K562 (cell line): ENCODE data around the gene GSDME. TPM values are rescaled to one million over a fixed set of nuclear protein-coding genes. Genes with fewer than 3 reads are reported as not detected.

ENCODE experiments used
- ATAC-seq: fragments of 200-7000 bp; cut with Tn5 transposase; 3 replicates; pipeline ENCODE4 v1.9.1; 2020; ENCODE audit warnings: moderate library complexity
- BruUV-seq: library from RNA; stranded (reverse); fragments of 400-500 nt; replicated peaks from 2 replicates; lab custom pipeline; 2021; lab: Mats Ljungman, UMichigan
- CTCF ChIA-PET: fragments of 300-600 bp; formaldehyde crosslinking; extraction: SDS; loops from one replicate; lab custom pipeline; 2021; ENCODE audit warnings: low intra/inter-chr PET ratio; lab: Yijun Ruan, JAX
- POLR2A ChIA-PET: fragments of 300-600, 350-650 bp; sonication (Branson Sonifier 250); formaldehyde crosslinking; extraction: SDS; loops from one replicate; lab custom pipeline; 2021; ENCODE audit warnings: antibody characterized with exemption, inconsistent platforms; lab: Yijun Ruan, JAX
- DNase-seq, 4 experiments: peaks; one replicate each; pipeline versions ENCODE4 v3.0.0 to v3.0.0-alpha.2; 2011 to 2018; ENCODE audit warnings: low spot score in 3 of 4, mixed read lengths in 3 of 4; ENCODE audit errors: extremely low read depth in 1 of 4
- FAIRE-seq: peaks from 2 replicates; lab custom pipeline; 2011; peaks lifted over from hg19 to GRCh38; lab: Jason Lieb, UNC
- H2AFZ ChIP-seq: 2 replicates; pipeline ENCODE4 v1.6.0; 2011; ENCODE audit warnings: low read depth, low read length, control low read depth, inconsistent platforms
- H3K27ac ChIP-seq: fragments of 200-600 bp; 3 replicates; pipeline ENCODE4 v1.8.0; 2011; ENCODE audit warnings: low read depth, mild to moderate bottlenecking, control low read depth, inconsistent platforms, low read length, moderate library complexity, mixed read lengths; ENCODE audit errors: extremely low read depth
- H3K27me3 ChIP-seq, 2 experiments: fragments of 300-600 bp in 1 of 2; 2 replicates in 1 of 2; 3 replicates in 1 of 2; pipeline versions ENCODE4 v1.6.0 to v1.8.0; 2011; ENCODE audit warnings: inconsistent platforms in 2 of 2, low read length in 2 of 2, mild to moderate bottlenecking in 1 of 2, mixed read lengths in 1 of 2, moderate library complexity in 1 of 2; ENCODE audit not compliant: control insufficient read depth in 2 of 2, insufficient read depth in 2 of 2
- H3K36me3 ChIP-seq: fragments of 300-600 bp; 3 replicates; pipeline ENCODE4 v1.8.0; 2011; ENCODE audit warnings: mild to moderate bottlenecking, low read length, inconsistent platforms; ENCODE audit not compliant: control insufficient read depth, insufficient read depth
- H3K4me1 ChIP-seq, 2 experiments: fragments of 200-600 bp in 1 of 2; replicated peaks in 1 of 2; 2 replicates in 1 of 2; 3 replicates in 1 of 2; pipeline versions ENCODE4 v1.5.1 to v1.8.0; 2011; ENCODE audit warnings: inconsistent platforms in 2 of 2, low read length in 2 of 2, mild to moderate bottlenecking in 1 of 2, mixed read lengths in 1 of 2, moderate library complexity in 1 of 2; ENCODE audit not compliant: control insufficient read depth in 2 of 2, insufficient read depth in 2 of 2
- H3K4me2 ChIP-seq: 2 replicates; pipeline ENCODE4 v1.6.1; 2011; ENCODE audit warnings: low read length, control low read depth, inconsistent platforms, mixed read lengths; ENCODE audit not compliant: insufficient read depth
- H3K4me3 ChIP-seq: fragments of 200-600 bp; sonication (generic), shearing (Covaris generic); 2 replicates; pipeline ENCODE4 v1.5.1; 2016; ENCODE audit warnings: control low read depth, inconsistent platforms
- H3K79me2 ChIP-seq: fragments of 200-600 bp; 3 replicates; pipeline ENCODE4 v1.8.0; 2011; ENCODE audit warnings: low read length, inconsistent platforms; ENCODE audit not compliant: control insufficient read depth, insufficient read depth
- H3K9ac ChIP-seq, 2 experiments: 2 replicates each; pipeline versions ENCODE4 v1.6.0 to v1.6.1; 2011; ENCODE audit warnings: low read depth in 2 of 2, low read length in 2 of 2, control low read depth in 1 of 2, inconsistent platforms in 1 of 2, mild to moderate bottlenecking in 1 of 2, mixed read lengths in 1 of 2; ENCODE audit not compliant: insufficient read depth in 1 of 2
- H3K9me1 ChIP-seq: one replicate; pipeline ENCODE4 v1.6.0; 2011; ENCODE audit warnings: inconsistent platforms, mild to moderate bottlenecking, low read length, moderate library complexity; ENCODE audit not compliant: control insufficient read depth, insufficient read depth
- H3K9me3 ChIP-seq: replicated peaks from 2 replicates; pipeline ENCODE4 v1.5.1; 2011; ENCODE audit warnings: low read depth, low read length, inconsistent platforms; ENCODE audit not compliant: control insufficient read depth, insufficient read depth
- H4K20me1 ChIP-seq: replicated peaks from 2 replicates; pipeline ENCODE4 v1.6.1; 2011; ENCODE audit warnings: low read length, inconsistent platforms, mixed read lengths; ENCODE audit not compliant: control insufficient read depth, insufficient read depth
- SMARCC2 ChIP-seq: fragments of 450-650 bp; IDR thresholded peaks from 2 replicates; pipeline ENCODE4 v1.6.1; 2017; ENCODE audit warnings: antibody characterized with exemption, moderate library complexity, mild to moderate bottlenecking, low read depth
- SNIP1 ChIP-seq: fragments of 450-650 bp; IDR thresholded peaks from 2 replicates; pipeline ENCODE4 v1.7.1; 2017; ENCODE audit warnings: low read depth, mild to moderate bottlenecking
- U2AF1 ChIP-seq: fragments of 200-400 bp; formaldehyde crosslinking; optimal IDR thresholded peaks from 2 replicates; pipeline ENCODE3; 2017; ENCODE audit warnings: mild to moderate bottlenecking, low read depth, low read length, moderate library complexity
- ZNF12 ChIP-seq: sonication (generic); formaldehyde crosslinking; IDR thresholded peaks from 2 replicates; pipeline ENCODE4 v1.4.0; 2020; ENCODE audit warnings: mild to moderate bottlenecking, missing genetic modification reagents
- ZNF75A ChIP-seq: fragments of 450-650 bp; formaldehyde crosslinking; IDR thresholded peaks from 2 replicates; pipeline ENCODE4 v1.4.0; 2020; ENCODE audit warnings: mild to moderate bottlenecking
- WGBS: fragments of 100-300 bp; shearing (Covaris generic); methylation state at CpG from one replicate; pipeline ENCODE4 v1.1.6; 2016; ENCODE audit warnings: low coverage, mixed read lengths; ENCODE audit not compliant: insufficient coverage; ENCODE audit errors: missing lambda C conversion rate; 5-methylcytosine and 5-hydroxymethylcytosine counted together
- in situ Hi-C: fragments of 300-500 bp; cut with MboI; formaldehyde crosslinking; loops from 4 replicates; pipeline ENCODE4 v1.15.0; 2018; ENCODE audit warnings: inconsistent platforms, mixed read lengths
- intact Hi-C: fragments of 100-400 bp; cut with micrococcal nuclease; formaldehyde crosslinking; loops from 2 replicates; pipeline ENCODE4 v1.14.2; 2022
- polyA plus RNA-seq, 8 experiments: library from polyadenylated mRNA; depleted of rRNA in 4 of 8; stranded (reverse) in 5 of 8; unstranded in 3 of 8; fragments of >200 nt; fragmentation: Nextera tagmentation in 2 of 8; fragmentation: Illumina TruSeq in 1 of 8; extraction: Ambion mirVana in 2 of 8; extraction: Trizol in 1 of 8; gene quantifications; 2 replicates each; pipeline versions ENCODE4 v1.2.1 to v1.2.3, GENCODE V29; 2011 to 2014; ENCODE audit warnings: inconsistent platforms in 1 of 8, missing spikeins in 1 of 8
- total RNA-seq, 7 experiments: library from RNA; depleted of rRNA in 6 of 7; stranded (reverse); fragments of >200 nt in 6 of 7; fragmentation: Illumina TruSeq in 2 of 7; extraction: Trizol in 2 of 7; gene quantifications; 2 replicates each; pipeline versions ENCODE4 v1.2.1 to v1.2.3, GENCODE V29; 2011 to 2021; ENCODE audit warnings: low replicate concordance in 1 of 7
- TF ChIP-seq, protein P1 (sequence below), 3 experiments: fragments of 200-800 bp in 1 of 3; fragments of 250-450 bp in 1 of 3; fragments of 450-650 bp in 1 of 3; sonication (Bioruptor Pico) in 1 of 3; sonication (Bioruptor generic) in 1 of 3; formaldehyde crosslinking in 1 of 3; IDR thresholded peaks; 2 replicates each; pipeline versions ENCODE4 v1.6.1 to v1.8.0; 2016 to 2022; ENCODE audit warnings: mild to moderate bottlenecking in 2 of 3, missing genetic modification characterization in 2 of 3, missing compliant biosample characterization in 1 of 3, moderate library complexity in 1 of 3
- TF ChIP-seq, protein P2 (sequence below): fragments of 200-600 bp; sonication (generic); IDR thresholded peaks from one replicate; pipeline ENCODE4 v1.6.1; 2012; ENCODE audit warnings: mild to moderate bottlenecking, low read depth, low read length, inconsistent platforms

Gene GSDME
- total and polyA plus RNA-seq, 9 of the 15 experiments (the other 6 are each of a cell fraction or from before 2014, with no cell fraction given): 0.37 to 1.9 (median 0.62) TPM

DNA sequence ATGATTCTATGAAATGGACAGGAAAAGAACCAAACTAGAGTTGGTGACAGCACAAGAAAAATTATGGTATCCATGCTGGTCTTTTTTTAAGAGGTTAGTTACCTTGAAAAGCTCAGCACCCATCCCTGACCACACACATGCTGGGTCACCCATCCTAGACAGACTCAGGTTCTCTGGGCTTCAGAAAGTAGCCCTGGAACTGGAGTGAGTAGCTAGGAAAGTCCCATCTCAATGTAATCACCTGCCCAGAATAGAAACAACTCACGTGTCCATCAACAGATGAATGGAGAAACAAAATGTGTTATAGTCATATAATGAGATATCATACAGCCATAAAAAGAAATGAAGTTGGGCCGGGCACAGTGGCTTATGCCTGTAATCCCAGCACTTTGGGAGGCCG, 37.0 kb downstream of the GSDME start:
- Histone ChIP-seq H3K4me3 (no peak overlapping the region), H2AFZ (no peak overlapping the region), H3K79me2 (no peaks in the 10 kb centered on the region), H3K27me3 (peaks cover 0 to 5% of the 10 kb centered on the region in 2 experiments; a peak in 2 of 5 replicates), H3K9me3 (no peaks in the 10 kb centered on the region; the same call in 1 of the 2 replicates), H3K9ac (no peak overlapping the region), H4K20me1 (no peaks in the 10 kb centered on the region; the same call in 1 of the 2 replicates), H3K36me3 (no peaks in the 10 kb centered on the region), H3K4me2 (no peak overlapping the region), H3K9me1 (no peaks in the 10 kb centered on the region), H3K4me1 (peaks cover 0 to 6% of the 10 kb centered on the region in 2 experiments; a peak in 3 of 5 replicates), H3K27ac (no peak overlapping the region)
- intact Hi-C loops: loop anchor here (10.0 kb wide), 2 partner anchors 75 to 375 kb away; no protein-coding TSS in a partner anchor
- no peak for FAIRE-seq
- ATAC-seq: no peak
- in situ Hi-C loops: loop anchor here (10.0 kb wide), 1 partner anchor 375 kb away; no protein-coding TSS in a partner anchor
- 2% methylated on average over 2 of the region's 3 CpGs for WGBS
- CTCF ChIA-PET: no interaction called here
- POLR2A ChIA-PET: no interaction called here
- no TSS peak for BruUV-seq
- no peak for DNase-seq
- no peak for TF ChIP-seq U2AF1
- TF ChIP-seq, protein P1, sequence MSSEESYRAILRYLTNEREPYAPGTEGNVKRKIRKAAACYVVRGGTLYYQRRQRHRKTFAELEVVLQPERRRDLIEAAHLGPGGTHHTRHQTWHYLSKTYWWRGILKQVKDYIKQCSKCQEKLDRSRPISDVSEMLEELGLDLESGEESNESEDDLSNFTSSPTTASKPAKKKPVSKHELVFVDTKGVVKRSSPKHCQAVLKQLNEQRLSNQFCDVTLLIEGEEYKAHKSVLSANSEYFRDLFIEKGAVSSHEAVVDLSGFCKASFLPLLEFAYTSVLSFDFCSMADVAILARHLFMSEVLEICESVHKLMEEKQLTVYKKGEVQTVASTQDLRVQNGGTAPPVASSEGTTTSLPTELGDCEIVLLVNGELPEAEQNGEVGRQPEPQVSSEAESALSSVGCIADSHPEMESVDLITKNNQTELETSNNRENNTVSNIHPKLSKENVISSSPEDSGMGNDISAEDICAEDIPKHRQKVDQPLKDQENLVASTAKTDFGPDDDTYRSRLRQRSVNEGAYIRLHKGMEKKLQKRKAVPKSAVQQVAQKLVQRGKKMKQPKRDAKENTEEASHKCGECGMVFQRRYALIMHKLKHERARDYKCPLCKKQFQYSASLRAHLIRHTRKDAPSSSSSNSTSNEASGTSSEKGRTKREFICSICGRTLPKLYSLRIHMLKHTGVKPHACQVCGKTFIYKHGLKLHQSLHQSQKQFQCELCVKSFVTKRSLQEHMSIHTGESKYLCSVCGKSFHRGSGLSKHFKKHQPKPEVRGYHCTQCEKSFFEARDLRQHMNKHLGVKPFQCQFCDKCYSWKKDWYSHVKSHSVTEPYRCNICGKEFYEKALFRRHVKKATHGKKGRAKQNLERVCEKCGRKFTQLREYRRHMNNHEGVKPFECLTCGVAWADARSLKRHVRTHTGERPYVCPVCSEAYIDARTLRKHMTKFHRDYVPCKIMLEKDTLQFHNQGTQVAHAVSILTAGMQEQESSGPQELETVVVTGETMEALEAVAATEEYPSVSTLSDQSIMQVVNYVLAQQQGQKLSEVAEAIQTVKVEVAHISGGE (CRISPR knock-in tag; IDR thresholded peaks at IDR 0.05): no peak
- no peak for TF ChIP-seq SNIP1
- TF ChIP-seq ZNF75A (CRISPR knock-in tag): no peak
- TF ChIP-seq, protein P2, sequence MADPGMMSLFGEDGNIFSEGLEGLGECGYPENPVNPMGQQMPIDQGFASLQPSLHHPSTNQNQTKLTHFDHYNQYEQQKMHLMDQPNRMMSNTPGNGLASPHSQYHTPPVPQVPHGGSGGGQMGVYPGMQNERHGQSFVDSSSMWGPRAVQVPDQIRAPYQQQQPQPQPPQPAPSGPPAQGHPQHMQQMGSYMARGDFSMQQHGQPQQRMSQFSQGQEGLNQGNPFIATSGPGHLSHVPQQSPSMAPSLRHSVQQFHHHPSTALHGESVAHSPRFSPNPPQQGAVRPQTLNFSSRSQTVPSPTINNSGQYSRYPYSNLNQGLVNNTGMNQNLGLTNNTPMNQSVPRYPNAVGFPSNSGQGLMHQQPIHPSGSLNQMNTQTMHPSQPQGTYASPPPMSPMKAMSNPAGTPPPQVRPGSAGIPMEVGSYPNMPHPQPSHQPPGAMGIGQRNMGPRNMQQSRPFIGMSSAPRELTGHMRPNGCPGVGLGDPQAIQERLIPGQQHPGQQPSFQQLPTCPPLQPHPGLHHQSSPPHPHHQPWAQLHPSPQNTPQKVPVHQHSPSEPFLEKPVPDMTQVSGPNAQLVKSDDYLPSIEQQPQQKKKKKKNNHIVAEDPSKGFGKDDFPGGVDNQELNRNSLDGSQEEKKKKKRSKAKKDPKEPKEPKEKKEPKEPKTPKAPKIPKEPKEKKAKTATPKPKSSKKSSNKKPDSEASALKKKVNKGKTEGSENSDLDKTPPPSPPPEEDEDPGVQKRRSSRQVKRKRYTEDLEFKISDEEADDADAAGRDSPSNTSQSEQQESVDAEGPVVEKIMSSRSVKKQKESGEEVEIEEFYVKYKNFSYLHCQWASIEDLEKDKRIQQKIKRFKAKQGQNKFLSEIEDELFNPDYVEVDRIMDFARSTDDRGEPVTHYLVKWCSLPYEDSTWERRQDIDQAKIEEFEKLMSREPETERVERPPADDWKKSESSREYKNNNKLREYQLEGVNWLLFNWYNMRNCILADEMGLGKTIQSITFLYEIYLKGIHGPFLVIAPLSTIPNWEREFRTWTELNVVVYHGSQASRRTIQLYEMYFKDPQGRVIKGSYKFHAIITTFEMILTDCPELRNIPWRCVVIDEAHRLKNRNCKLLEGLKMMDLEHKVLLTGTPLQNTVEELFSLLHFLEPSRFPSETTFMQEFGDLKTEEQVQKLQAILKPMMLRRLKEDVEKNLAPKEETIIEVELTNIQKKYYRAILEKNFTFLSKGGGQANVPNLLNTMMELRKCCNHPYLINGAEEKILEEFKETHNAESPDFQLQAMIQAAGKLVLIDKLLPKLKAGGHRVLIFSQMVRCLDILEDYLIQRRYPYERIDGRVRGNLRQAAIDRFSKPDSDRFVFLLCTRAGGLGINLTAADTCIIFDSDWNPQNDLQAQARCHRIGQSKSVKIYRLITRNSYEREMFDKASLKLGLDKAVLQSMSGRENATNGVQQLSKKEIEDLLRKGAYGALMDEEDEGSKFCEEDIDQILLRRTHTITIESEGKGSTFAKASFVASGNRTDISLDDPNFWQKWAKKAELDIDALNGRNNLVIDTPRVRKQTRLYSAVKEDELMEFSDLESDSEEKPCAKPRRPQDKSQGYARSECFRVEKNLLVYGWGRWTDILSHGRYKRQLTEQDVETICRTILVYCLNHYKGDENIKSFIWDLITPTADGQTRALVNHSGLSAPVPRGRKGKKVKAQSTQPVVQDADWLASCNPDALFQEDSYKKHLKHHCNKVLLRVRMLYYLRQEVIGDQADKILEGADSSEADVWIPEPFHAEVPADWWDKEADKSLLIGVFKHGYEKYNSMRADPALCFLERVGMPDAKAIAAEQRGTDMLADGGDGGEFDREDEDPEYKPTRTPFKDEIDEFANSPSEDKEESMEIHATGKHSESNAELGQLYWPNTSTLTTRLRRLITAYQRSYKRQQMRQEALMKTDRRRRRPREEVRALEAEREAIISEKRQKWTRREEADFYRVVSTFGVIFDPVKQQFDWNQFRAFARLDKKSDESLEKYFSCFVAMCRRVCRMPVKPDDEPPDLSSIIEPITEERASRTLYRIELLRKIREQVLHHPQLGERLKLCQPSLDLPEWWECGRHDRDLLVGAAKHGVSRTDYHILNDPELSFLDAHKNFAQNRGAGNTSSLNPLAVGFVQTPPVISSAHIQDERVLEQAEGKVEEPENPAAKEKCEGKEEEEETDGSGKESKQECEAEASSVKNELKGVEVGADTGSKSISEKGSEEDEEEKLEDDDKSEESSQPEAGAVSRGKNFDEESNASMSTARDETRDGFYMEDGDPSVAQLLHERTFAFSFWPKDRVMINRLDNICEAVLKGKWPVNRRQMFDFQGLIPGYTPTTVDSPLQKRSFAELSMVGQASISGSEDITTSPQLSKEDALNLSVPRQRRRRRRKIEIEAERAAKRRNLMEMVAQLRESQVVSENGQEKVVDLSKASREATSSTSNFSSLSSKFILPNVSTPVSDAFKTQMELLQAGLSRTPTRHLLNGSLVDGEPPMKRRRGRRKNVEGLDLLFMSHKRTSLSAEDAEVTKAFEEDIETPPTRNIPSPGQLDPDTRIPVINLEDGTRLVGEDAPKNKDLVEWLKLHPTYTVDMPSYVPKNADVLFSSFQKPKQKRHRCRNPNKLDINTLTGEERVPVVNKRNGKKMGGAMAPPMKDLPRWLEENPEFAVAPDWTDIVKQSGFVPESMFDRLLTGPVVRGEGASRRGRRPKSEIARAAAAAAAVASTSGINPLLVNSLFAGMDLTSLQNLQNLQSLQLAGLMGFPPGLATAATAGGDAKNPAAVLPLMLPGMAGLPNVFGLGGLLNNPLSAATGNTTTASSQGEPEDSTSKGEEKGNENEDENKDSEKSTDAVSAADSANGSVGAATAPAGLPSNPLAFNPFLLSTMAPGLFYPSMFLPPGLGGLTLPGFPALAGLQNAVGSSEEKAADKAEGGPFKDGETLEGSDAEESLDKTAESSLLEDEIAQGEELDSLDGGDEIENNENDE: no peak
- TF ChIP-seq SMARCC2: no peak
- no peak for TF ChIP-seq ZNF12 (CRISPR knock-in tag)
